ENCODE results near the gene HCFC1. TPM values are rescaled to one million over a fixed set of nuclear protein-coding genes. Genes with fewer than 3 reads are reported as not detected.
A peak's percentile ranks its signal among the peaks of the same experiment; 100 is the strongest.

Gene HCFC1
- total and polyA plus RNA-seq, 9 of the 15 experiments (the other 6 are each of a cell fraction or from before 2014, with no cell fraction given): 2.8 to 133 (median 17.1) TPM

- TF ChIP-seq STAT5B (CRISPR knock-in tag; IDR thresholded peaks at IDR 0.05): no peak
- no peak for TF ChIP-seq DACH1 (IDR thresholded peaks at IDR 0.05; ENCODE audit: partially characterized antibody)
- TF ChIP-seq CTCF (IDR thresholded peaks at IDR 0.05 in 2 of 3, conservative IDR thresholded peaks at IDR 0.05 in 1 of 3; ENCODE audit: insufficient read depth in 2 of 3, low read depth in 1 of 3, low read length in 3 of 3): no peak
- TF ChIP-seq ZBED1 (IDR thresholded peaks at IDR 0.05): peak; percentile 74; the same call in 1 of the 2 replicates
- TF ChIP-seq ZZZ3 (IDR thresholded peaks at IDR 0.05): no peak
- TF ChIP-seq CHD2 (IDR thresholded peaks at IDR 0.05; ENCODE audit: low read depth, low read length): no peak
- TF ChIP-seq ZNF212 (CRISPR knock-in tag; IDR thresholded peaks at IDR 0.05): no peak
- TF ChIP-seq, protein P1, sequence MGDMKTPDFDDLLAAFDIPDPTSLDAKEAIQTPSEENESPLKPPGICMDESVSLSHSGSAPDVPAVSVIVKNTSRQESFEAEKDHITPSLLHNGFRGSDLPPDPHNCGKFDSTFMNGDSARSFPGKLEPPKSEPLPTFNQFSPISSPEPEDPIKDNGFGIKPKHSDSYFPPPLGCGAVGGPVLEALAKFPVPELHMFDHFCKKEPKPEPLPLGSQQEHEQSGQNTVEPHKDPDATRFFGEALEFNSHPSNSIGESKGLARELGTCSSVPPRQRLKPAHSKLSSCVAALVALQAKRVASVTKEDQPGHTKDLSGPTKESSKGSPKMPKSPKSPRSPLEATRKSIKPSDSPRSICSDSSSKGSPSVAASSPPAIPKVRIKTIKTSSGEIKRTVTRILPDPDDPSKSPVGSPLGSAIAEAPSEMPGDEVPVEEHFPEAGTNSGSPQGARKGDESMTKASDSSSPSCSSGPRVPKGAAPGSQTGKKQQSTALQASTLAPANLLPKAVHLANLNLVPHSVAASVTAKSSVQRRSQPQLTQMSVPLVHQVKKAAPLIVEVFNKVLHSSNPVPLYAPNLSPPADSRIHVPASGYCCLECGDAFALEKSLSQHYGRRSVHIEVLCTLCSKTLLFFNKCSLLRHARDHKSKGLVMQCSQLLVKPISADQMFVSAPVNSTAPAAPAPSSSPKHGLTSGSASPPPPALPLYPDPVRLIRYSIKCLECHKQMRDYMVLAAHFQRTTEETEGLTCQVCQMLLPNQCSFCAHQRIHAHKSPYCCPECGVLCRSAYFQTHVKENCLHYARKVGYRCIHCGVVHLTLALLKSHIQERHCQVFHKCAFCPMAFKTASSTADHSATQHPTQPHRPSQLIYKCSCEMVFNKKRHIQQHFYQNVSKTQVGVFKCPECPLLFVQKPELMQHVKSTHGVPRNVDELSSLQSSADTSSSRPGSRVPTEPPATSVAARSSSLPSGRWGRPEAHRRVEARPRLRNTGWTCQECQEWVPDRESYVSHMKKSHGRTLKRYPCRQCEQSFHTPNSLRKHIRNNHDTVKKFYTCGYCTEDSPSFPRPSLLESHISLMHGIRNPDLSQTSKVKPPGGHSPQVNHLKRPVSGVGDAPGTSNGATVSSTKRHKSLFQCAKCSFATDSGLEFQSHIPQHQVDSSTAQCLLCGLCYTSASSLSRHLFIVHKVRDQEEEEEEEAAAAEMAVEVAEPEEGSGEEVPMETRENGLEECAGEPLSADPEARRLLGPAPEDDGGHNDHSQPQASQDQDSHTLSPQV (IDR thresholded peaks at IDR 0.05): no peak
- TF ChIP-seq CTBP1 (IDR thresholded peaks at IDR 0.05; ENCODE audit: borderline replicate concordance): peak; percentile 65; the same call in 1 of the 2 replicates
- TF ChIP-seq MCM3 (IDR thresholded peaks at IDR 0.05): no peak
- no peak for TF ChIP-seq MBD1 (CRISPR knock-in tag; IDR thresholded peaks at IDR 0.05)
- TF ChIP-seq HLTF (IDR thresholded peaks at IDR 0.05): 0 out of 2 replicates have a peak, but pooled peaks have one; percentile 61
- TF ChIP-seq SETDB1 (IDR thresholded peaks at IDR 0.05; ENCODE audit: low read length): no peak
- no peak for TF ChIP-seq IRF2 (CRISPR knock-in tag; IDR thresholded peaks at IDR 0.05)
- TF ChIP-seq KLF6 (CRISPR knock-in tag; IDR thresholded peaks at IDR 0.05; ENCODE audit: borderline replicate concordance): peak; percentile 62; the same call in 1 of the 2 replicates
- peak; percentile 67 for TF ChIP-seq FOXJ2 (tag; IDR thresholded peaks at IDR 0.05)
- no peak for TF ChIP-seq ZNF507 (tag; conservative IDR thresholded peaks at IDR 0.05)
- no peak for TF ChIP-seq GTF2F1 (IDR thresholded peaks at IDR 0.05; ENCODE audit: low read depth, low read length)
- no peak for TF ChIP-seq ZNF184 (CRISPR knock-in tag; IDR thresholded peaks at IDR 0.05)
- peak; percentile 97 for TF ChIP-seq TRIM24 (IDR thresholded peaks at IDR 0.05)
- TF ChIP-seq VEZF1 (CRISPR knock-in tag; IDR thresholded peaks at IDR 0.05): peak; percentile 89
- no peak for TF ChIP-seq DIDO1 (tag; IDR thresholded peaks at IDR 0.05; ENCODE audit: low read depth)
- peak; percentile 91 for TF ChIP-seq ZNF766 (CRISPR knock-in tag; conservative IDR thresholded peaks at IDR 0.05)
- peak; percentile 90 for TF ChIP-seq ZNF444 (CRISPR knock-in tag; IDR thresholded peaks at IDR 0.05)
Observed at GRCh38 chrX:153897899-153898298, 73.7 kb downstream of the HCFC1 start (continued).
